Spleen (tissue), 7 donors: ENCODE results near the gene DGKA.

Experiments
- CTCF ChIP-seq, 11 experiments: fragments of 200-600 bp in 7 of 11; fragments of 450-650 bp in 4 of 11; sonication (generic) in 4 of 11; IDR thresholded peaks in 8 of 11; conservative IDR thresholded peaks in 3 of 11; 1 replicate in 7 of 11; 2 replicates in 4 of 11; pipeline versions ENCODE4 v1.4.0 to v1.8.0; 2016 to 2021; ENCODE audit warnings: antibody characterized with exemption in 11 of 11, inconsistent platforms in 4 of 11, mild to moderate bottlenecking in 1 of 11
- POLR2A ChIP-seq, 3 donors: fragments of 450-650 bp; IDR thresholded peaks; one replicate each; pipeline ENCODE4 v1.5.1; 2017; ENCODE audit warnings: antibody characterized with exemption in 3 of 3, mild to moderate bottlenecking in 1 of 3
- POLR2AphosphoS5 ChIP-seq, 3 donors: sonication (generic); formaldehyde crosslinking; IDR thresholded peaks; one replicate each; pipeline ENCODE4 v1.5.1; 2017; ENCODE audit warnings: antibody characterized with exemption in 3 of 3
- donor health status: DM: no; HTN: no; CAD: no; lungs with moderate emphysema.
- donor health status: DM: no; HTN: no; CAD: no.
- donor health status: DM: no; HTN: no; CAD: no.

- TF ChIP-seq CTCF (IDR thresholded peaks at IDR 0.05 in 8 of 11, conservative IDR thresholded peaks at IDR 0.05 in 3 of 11) (no peak), POLR2A (IDR thresholded peaks at IDR 0.05) (no peak), POLR2AphosphoS5 (IDR thresholded peaks at IDR 0.05) (peak; percentile 34 to 71 (median 63))
Observed at GRCh38 chr12:55935738-55936151, 4.8 kb downstream of the DGKA start.
